ENCODE data around the gene RETSAT. TPM values are rescaled to one million over a fixed set of nuclear protein-coding genes. Genes with fewer than 3 reads are reported as not detected.
"Not testable (repeated sequence)": the region's sequence is repeated elsewhere in the genome, so short reads cannot be mapped to it uniquely, and the experiment has no call there.

The RETSAT gene
- total and polyA plus RNA-seq, 2 of the 13 experiments (the other 11 are each of a cell fraction or from before 2014, with no cell fraction given), result 46.7 to 61.0 TPM

GRCh38 chr2:85315921-85316320, 38.4 kb downstream of the RETSAT start:
- in situ Hi-C loops (cut with HindIII; ENCODE audit: extremely low pct_ligation_motif_present, low pct_unique_long_range_greater_than_20kb); H3K27ac ChIP-seq (ENCODE audit: extremely low read length, insufficient read depth, low read length); CTCF ChIA-PET (ENCODE audit: low intra/inter-chr PET ratio, low total read pairs); H2AFZ ChIP-seq (ENCODE audit: low read length); DNase-seq (ENCODE audit: low spot score); H3K9ac ChIP-seq (ENCODE audit: insufficient read depth, low read depth, low read length); FAIRE-seq; intact Hi-C loops (cut with micrococcal nuclease; ENCODE audit: unreplicated experiment); H3K4me3 ChIP-seq (replicated peaks in 1 of 3; ENCODE audit: insufficient read depth in 1 of 3, low read depth in 2 of 3, low read length in 3 of 3); H3K4me2 ChIP-seq (ENCODE audit: low read depth, low read length); BruUV-seq (replicated peaks); H3K27me3 ChIP-seq (ENCODE audit: control insufficient read depth in 1 of 2, insufficient read depth in 2 of 2, low read length in 2 of 2); H3K9me3 ChIP-seq (ENCODE audit: low read length): not testable (repeated sequence)
- Histone ChIP-seq H3K79me2 (ENCODE audit: insufficient read depth, low read length) (peaks cover 30% of the 10 kb centered on the region), H4K20me1 (ENCODE audit: insufficient read depth, low read length) (peaks cover 13% of the 10 kb centered on the region), H3K4me1 (ENCODE audit: insufficient read depth, low read length) (peaks cover 44% of the 10 kb centered on the region), H3K36me3 (replicated peaks in 1 of 2; ENCODE audit: control insufficient read depth in 1 of 2, insufficient read depth in 2 of 2, low read length in 2 of 2) (peaks cover 18 to 51% of the 10 kb centered on the region in 2 experiments)
- peak; percentile 45 for TF ChIP-seq RBFOX2 (IDR thresholded peaks at IDR 0.05; ENCODE audit: low read depth, low read length)
- POLR2A ChIA-PET, result interaction anchor here (2.5 kb wide), 1 partner anchor 39 kb away, joined by 6 read pairs; the partner anchor contains the start of genes ELMOD3 and RETSAT
- WGBS (ENCODE audit: low lambda C conversion rate), result 76% methylated on average over 4 of the region's 5 CpGs
- peak; percentile 33 for ATAC-seq

GRCh38 chr2:85314884-85315242, 39.5 kb downstream of the RETSAT start:
- ChIA-PET POLR2A (interaction anchor here (1.4 to 3.9 kb wide), 3 partner anchors 10 to 40 kb away, joined by 6 to 31 read pairs (median 9); partner anchors contain the start of genes ELMOD3, RETSAT and TGOLN2), CTCF (ENCODE audit: low intra/inter-chr PET ratio, low total read pairs) (no interaction called here)
- Histone ChIP-seq H3K79me2 (ENCODE audit: insufficient read depth, low read length) (peaks cover 20% of the 10 kb centered on the region), H3K4me2 (ENCODE audit: low read depth, low read length) (no peak overlapping the region), H3K27me3 (ENCODE audit: control insufficient read depth in 1 of 2, insufficient read depth in 2 of 2, low read length in 2 of 2) (no peaks in the 10 kb centered on the region), H3K27ac (ENCODE audit: extremely low read length, insufficient read depth, low read length) (no peak overlapping the region), H2AFZ (ENCODE audit: low read length) (no peak overlapping the region), H3K4me3 (replicated peaks in 1 of 3; ENCODE audit: insufficient read depth in 1 of 3, low read depth in 2 of 3, low read length in 3 of 3) (no peak overlapping the region), H3K4me1 (ENCODE audit: insufficient read depth, low read length) (peaks cover 44% of the 10 kb centered on the region), H3K36me3 (replicated peaks in 1 of 2; ENCODE audit: control insufficient read depth in 1 of 2, insufficient read depth in 2 of 2, low read length in 2 of 2) (peaks cover 11 to 41% of the 10 kb centered on the region in 2 experiments), H3K9me3 (ENCODE audit: low read length) (no peaks in the 10 kb centered on the region), H3K9ac (ENCODE audit: insufficient read depth, low read depth, low read length) (no peak overlapping the region), H4K20me1 (ENCODE audit: insufficient read depth, low read length) (peaks cover 13% of the 10 kb centered on the region)
- no peak for FAIRE-seq
- ATAC-seq, result peak; percentile 17
- in situ Hi-C loops (cut with HindIII; ENCODE audit: extremely low pct_ligation_motif_present, low pct_unique_long_range_greater_than_20kb), result no loop called here
- WGBS (ENCODE audit: low lambda C conversion rate), result 90% methylated on average over 10 of the region's 10 CpGs
- BruUV-seq (replicated peaks), result no TSS peak
- DNase-seq (ENCODE audit: low spot score), result no peak
- intact Hi-C loops (cut with micrococcal nuclease; ENCODE audit: unreplicated experiment), result no loop called here
- TF ChIP-seq NRL (CRISPR knock-in tag; IDR thresholded peaks at IDR 0.05; ENCODE audit: borderline replicate concordance) (0 out of 2 replicates have a peak, but pooled peaks have one; percentile 23), NFATC3 (CRISPR knock-in tag; IDR thresholded peaks at IDR 0.05) (no peak), CBFB (CRISPR knock-in tag; IDR thresholded peaks at IDR 0.05) (no peak), ZNF792 (CRISPR knock-in tag; IDR thresholded peaks at IDR 0.05) (no peak), ELF1 (CRISPR knock-in tag; IDR thresholded peaks at IDR 0.05) (no peak), ZNF709 (CRISPR knock-in tag; IDR thresholded peaks at IDR 0.05) (no peak), IKZF5 (CRISPR knock-in tag; IDR thresholded peaks at IDR 0.05) (no peak), ZNF790 (CRISPR knock-in tag; IDR thresholded peaks at IDR 0.05; ENCODE audit: borderline replicate concordance) (no peak), ZNF691 (CRISPR knock-in tag; IDR thresholded peaks at IDR 0.05; ENCODE audit: borderline replicate concordance, low read depth) (0 out of 2 replicates have a peak, but pooled peaks have one; percentile 30), ZNF605 (CRISPR knock-in tag; IDR thresholded peaks at IDR 0.05) (no peak), FOXJ3 (CRISPR knock-in tag; IDR thresholded peaks at IDR 0.05; ENCODE audit: borderline replicate concordance) (no peak), ZNF205 (CRISPR knock-in tag; IDR thresholded peaks at IDR 0.05) (0 out of 2 replicates have a peak, but pooled peaks have one; percentile 46), ZBTB25 (CRISPR knock-in tag; IDR thresholded peaks at IDR 0.05) (no peak), FOXM1 (CRISPR knock-in tag; IDR thresholded peaks at IDR 0.05) (no peak), ZNF382 (CRISPR knock-in tag; IDR thresholded peaks at IDR 0.05; ENCODE audit: borderline replicate concordance) (no peak), ZNF317 (CRISPR knock-in tag; IDR thresholded peaks at IDR 0.05) (no peak)

All from HepG2 (cell line).